Dermis blood vessel endothelial cell (primary cell): ENCODE results near the gene GPATCH3. TPM values are rescaled to one million over a fixed set of nuclear protein-coding genes. Genes with fewer than 3 reads are reported as not detected.
A peak's percentile ranks its signal among the peaks of the same experiment; 100 is the strongest.
"Not testable (repeated sequence)": the region's sequence is repeated elsewhere in the genome, so short reads cannot be mapped to it uniquely, and the experiment has no call there.

Experiments
- DNase-seq: peaks from one replicate; pipeline ENCODE4 v3.0.0; 2010
- total RNA-seq: library from RNA; depleted of rRNA; stranded (reverse); fragments of >200 nt; gene quantifications from 2 replicates; pipeline ENCODE4 v1.2.3, GENCODE V29; 2014

GPATCH3 gene
- total RNA-seq, 1 donor from 2014 or later = 10.7 TPM

GRCh38 chr1:26912147-26912490 lies 11.9 kb upstream of the GPATCH3 start:
- no peak for DNase-seq

DNA sequence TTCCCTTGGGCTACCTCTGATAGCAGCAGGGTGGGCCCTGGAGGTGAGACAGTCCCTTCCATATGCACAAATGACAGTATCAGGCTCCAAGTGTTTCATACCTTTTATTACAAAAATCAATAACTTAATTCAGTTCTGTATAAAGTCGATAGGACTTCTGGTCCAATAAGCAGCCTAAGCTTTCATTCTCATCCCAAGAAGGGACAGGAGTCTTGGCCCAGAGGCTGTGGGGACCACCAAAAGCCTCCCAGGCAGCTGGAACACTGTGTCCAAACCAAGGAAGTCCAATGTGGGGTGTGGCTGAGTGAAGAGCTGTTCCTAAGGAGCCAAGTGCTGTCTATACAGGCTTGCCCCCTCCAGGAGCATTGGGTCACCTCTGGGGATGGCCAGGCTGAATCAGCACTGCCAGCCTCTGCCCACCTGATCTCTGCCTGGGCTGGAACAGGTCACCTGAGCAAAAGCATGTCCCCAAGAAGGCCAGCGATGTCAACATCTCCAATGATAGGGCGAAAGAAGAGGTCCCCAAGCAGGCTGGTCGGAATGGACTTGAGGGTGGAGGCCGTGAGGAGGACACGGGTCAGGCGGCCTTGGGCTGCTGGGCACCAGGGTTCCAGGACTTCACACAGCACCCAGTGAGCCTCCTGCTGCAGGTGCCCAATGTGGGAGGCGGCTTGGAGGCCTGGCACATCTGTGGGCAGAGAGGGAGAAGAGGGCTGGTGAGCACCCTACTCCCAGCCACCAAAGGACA lies 11.3 kb upstream of the GPATCH3 start:
- DNase-seq = no peak

DNA sequence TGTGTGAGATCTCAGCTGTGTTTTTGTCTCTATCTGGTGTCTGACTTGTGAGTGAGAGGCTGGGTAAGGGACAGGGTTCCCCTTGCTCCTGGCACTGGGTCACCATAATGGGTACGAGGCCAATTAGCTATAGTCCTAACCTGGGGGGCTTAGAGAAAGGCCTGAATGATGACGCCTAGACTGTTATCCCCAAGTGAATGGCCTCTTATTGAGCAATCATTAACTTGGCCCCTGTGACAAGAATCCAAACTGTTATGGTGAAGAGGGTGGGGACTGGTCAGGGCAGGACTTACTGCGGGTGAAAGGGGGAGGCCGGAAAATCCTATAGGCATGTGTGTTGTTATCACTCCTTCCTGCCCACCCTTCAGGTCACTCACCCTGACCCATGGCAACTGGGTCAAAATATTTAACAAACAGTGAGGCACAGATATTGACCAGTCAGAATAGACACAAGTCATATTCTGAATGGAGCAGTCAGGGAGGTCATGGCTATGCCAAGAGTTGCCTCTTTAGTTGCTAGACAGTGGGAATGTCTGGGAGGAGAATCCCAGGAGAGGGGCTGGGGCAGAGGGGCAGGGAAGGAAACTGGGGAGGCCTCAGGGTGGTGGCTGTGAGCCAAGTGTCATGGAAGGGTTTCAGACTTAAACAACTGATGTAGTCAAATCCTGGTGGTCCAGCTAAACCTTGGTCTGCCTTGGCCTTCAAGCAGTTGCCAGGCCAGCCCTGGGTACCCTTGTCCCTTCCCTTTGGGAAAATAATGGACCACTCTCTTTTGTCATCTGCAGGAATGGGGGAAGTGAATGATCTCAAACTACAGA lies 10.3 kb upstream of the GPATCH3 start:
- no peak for DNase-seq

GRCh38 chr1:26909951-26910342 lies 9.7 kb upstream of the GPATCH3 start:
- DNase-seq = no peak

- DNase-seq = peak; percentile 69
These were observed 7.0 kb upstream of the GPATCH3 start for GRCh38 chr1:26907071-26907917.

GRCh38 chr1:26900815-26901511 lies 696 bp upstream of the GPATCH3 start:
- DNase-seq = no peak

DNA sequence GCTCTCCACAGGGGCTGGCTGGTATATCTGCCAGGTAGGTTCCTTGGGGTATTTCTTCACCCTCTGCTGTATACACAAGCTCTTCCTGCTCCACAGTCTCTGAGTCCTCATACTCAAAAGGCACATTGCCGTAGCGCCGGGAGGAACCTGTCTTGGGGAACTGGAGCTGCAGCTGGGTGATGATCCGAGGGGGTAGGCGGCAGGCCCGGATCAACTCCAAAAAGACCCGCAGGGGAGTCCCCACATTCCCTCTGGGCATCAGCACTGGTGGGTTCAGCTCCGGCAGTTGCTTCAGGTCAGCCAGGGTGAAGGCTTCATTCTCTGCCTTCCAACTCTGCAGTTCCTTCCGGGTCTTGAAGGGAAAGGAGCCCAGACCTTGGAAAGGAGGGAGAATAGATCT lies 2.9 kb downstream of the GPATCH3 start:
- no peak for DNase-seq

GRCh38 chr1:26894263-26894662 lies 6.0 kb downstream of the GPATCH3 start:
- no peak for DNase-seq

GRCh38 chr1:26890467-26890796 lies 9.8 kb downstream of the GPATCH3 start:
- no peak for DNase-seq

GRCh38 chr1:26889551-26890466 lies 10.5 kb downstream of the GPATCH3 start, which contains the start of gene GPN2:
GPN2 (minus strand) TSS chr1:26890283; CDS start chr1:26890096, 187 bp downstream.
- peak; percentile 85 for DNase-seq

GRCh38 chr1:26888231-26888630 lies 12.0 kb downstream of the GPATCH3 start:
- DNase-seq = no peak

DNA sequence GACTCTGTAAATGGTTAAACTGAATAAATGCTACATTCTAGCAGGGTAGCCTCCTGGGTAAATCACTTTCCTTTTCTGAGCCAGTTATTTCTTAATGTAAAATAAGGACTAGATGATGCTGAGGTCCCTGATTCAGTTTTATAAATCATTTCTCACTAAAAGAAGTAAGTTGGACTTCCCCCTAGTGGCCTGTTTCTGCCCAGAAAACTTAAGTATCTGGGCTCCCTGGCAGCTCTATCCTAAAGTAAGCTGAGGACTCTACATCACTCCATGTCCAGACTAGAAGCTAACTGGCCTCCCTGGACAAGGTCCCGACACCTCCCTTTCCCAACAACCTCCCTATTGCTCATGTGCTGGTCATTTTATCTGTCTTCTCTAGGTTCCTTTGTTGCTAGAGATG lies 13.1 kb downstream of the GPATCH3 start:
- peak; percentile 63 for DNase-seq

DNA sequence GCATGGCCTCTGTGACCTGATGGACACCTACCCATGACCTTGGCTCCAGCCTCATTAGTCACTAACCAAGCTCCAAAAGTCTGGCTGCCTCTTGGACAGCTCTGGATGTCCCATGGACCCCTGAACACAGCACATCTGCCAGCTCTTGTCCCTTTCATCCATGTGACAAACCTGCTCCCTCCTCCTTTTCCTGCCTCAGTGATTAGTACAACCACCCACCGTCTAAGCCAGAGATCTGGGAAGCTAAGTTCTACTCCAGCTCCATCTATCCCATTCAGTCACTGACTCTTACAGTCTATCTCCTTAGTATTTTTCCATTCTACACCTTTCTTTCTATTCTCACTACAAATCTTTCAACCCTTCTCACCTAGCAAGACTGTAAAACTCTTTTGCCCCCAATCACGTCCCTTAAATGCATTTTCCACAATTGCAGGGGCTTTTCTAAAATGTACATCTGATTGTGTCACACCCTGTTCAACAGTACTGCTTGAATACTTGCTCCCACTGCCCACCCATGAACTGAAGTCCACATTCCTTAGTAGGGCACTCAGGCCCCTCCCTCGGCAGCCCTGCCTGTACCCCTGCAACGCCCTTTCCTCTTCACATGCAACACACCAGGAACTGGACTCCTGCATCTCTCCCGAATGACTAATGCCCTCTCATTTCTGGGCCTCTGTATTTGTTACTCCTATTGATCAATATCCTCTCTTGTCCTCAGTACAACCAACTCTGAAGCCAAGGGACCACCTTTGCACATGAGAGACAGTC lies 17.4 kb downstream of the GPATCH3 start:
- no peak for DNase-seq

- not testable (repeated sequence) for DNase-seq
These were observed 18.7 kb downstream of the GPATCH3 start for GRCh38 chr1:26881611-26882010.

GRCh38 chr1:26879793-26880192 lies 20.5 kb downstream of the GPATCH3 start:
- no peak for DNase-seq

GRCh38 chr1:26877326-26877725 lies 22.9 kb downstream of the GPATCH3 start:
- DNase-seq = no peak

GRCh38 chr1:26874896-26875295 lies 25.4 kb downstream of the GPATCH3 start:
- no peak for DNase-seq

- DNase-seq = not testable (repeated sequence)
These were observed 27.2 kb downstream of the GPATCH3 start for GRCh38 chr1:26873097-26873496.

- peak; percentile 98 for DNase-seq
These were observed 35.4 kb downstream of the GPATCH3 start for GRCh38 chr1:26864610-26865480.

GRCh38 chr1:26863685-26864077 lies 36.6 kb downstream of the GPATCH3 start:
- DNase-seq = no peak
